WI38 (cell line): ENCODE results near the gene TRIM47.

Experiments
- H3K4me3 ChIP-seq: 2 replicates; pipeline ENCODE4 v1.5.1; 2011; ENCODE audit warnings: low read depth, mild to moderate bottlenecking, control low read depth, low read length
- CTCF ChIP-seq: IDR thresholded peaks from 2 replicates; pipeline ENCODE4 v1.5.1; 2012; ENCODE audit warnings: low read depth, mild to moderate bottlenecking, control low read depth, low read length

Gene TRIM47

GRCh38 chr17:75826561-75827307, 51.6 kb downstream of the TRIM47 start:
- H3K4me3 ChIP-seq, result no peak overlapping the region
- no peak for TF ChIP-seq CTCF

GRCh38 chr17:75825748-75826370, 52.5 kb downstream of the TRIM47 start:
- no peak overlapping the region for H3K4me3 ChIP-seq
- no peak for TF ChIP-seq CTCF

GRCh38 chr17:75825149-75825552, 53.2 kb downstream of the TRIM47 start:
- no peak overlapping the region for H3K4me3 ChIP-seq
- TF ChIP-seq CTCF, result no peak

- no peak for TF ChIP-seq CTCF
- H3K4me3 ChIP-seq, result no peak overlapping the region
Observed at GRCh38 chr17:75824666-75825065, 53.7 kb downstream of the TRIM47 start.
